SK-N-SH treated with all-trans-retinoic acid at 6 μM for 48 hours (cell line): ENCODE data around the gene PRR18.

Experiments used
- ATAC-seq: fragments of 200-7000 bp; cut with Tn5 transposase; 3 replicates; pipeline ENCODE4 v1.9.1; 2020; ENCODE audit warnings: mild to moderate bottlenecking, moderate library complexity
- ARNTL ChIP-seq: fragments of 450-650 bp; formaldehyde crosslinking; IDR thresholded peaks from 2 replicates; pipeline ENCODE4 v1.5.0; 2020; ENCODE audit warnings: low read depth, mild to moderate bottlenecking, moderate library complexity, borderline replicate concordance
- BACH2 ChIP-seq: fragments of 250-450 bp; sonication (Bioruptor Pico); IDR thresholded peaks from 2 replicates; pipeline ENCODE4 v1.9.0; 2021; ENCODE audit warnings: mild to moderate bottlenecking, borderline replicate concordance
- POU6F1 ChIP-seq: fragments of 250-450 bp; sonication (Bioruptor Pico); IDR thresholded peaks from 2 replicates; pipeline ENCODE4 v1.8.0; 2021; ENCODE audit warnings: low read depth, mild to moderate bottlenecking, moderate library complexity, borderline replicate concordance
- RARB ChIP-seq: fragments of 250-450 bp; sonication (Bioruptor Pico); IDR thresholded peaks from 2 replicates; pipeline ENCODE4 v1.8.0; 2021; ENCODE audit warnings: mild to moderate bottlenecking, moderate library complexity
- TCF4 ChIP-seq: fragments of 250-450 bp; sonication (Bioruptor Pico); IDR thresholded peaks from 2 replicates; pipeline ENCODE4 v1.8.0; 2021; ENCODE audit warnings: mild to moderate bottlenecking, moderate library complexity, borderline replicate concordance
- TOX ChIP-seq: fragments of 250-450 bp; sonication (Bioruptor Pico); IDR thresholded peaks from 2 replicates; pipeline ENCODE4 v1.8.0; 2021; ENCODE audit warnings: mild to moderate bottlenecking, moderate library complexity, borderline replicate concordance
- ZFP30 ChIP-seq: fragments of 450-650 bp; formaldehyde crosslinking; IDR thresholded peaks from 2 replicates; pipeline ENCODE4 v1.5.0; 2022; ENCODE audit warnings: mild to moderate bottlenecking, moderate library complexity
- ZNF565 ChIP-seq: fragments of 450-650 bp; formaldehyde crosslinking; conservative IDR thresholded peaks from 2 replicates; pipeline ENCODE4 v1.5.0; 2020; ENCODE audit warnings: low read depth, mild to moderate bottlenecking, moderate library complexity
- ZNF70 ChIP-seq: fragments of 450-650 bp; formaldehyde crosslinking; IDR thresholded peaks from 2 replicates; pipeline ENCODE4 v1.5.0; 2020; ENCODE audit warnings: mild to moderate bottlenecking, moderate library complexity
- TF ChIP-seq, protein P1 (sequence below): fragments of 250-450 bp; sonication (Bioruptor Pico); IDR thresholded peaks from 2 replicates; pipeline ENCODE4 v1.5.1; 2021; ENCODE audit warnings: mild to moderate bottlenecking, moderate library complexity
- TF ChIP-seq, protein P2 (sequence below): fragments of 250-450 bp; sonication (Bioruptor Pico); IDR thresholded peaks from 2 replicates; pipeline ENCODE4 v1.8.0; 2020; ENCODE audit warnings: mild to moderate bottlenecking, moderate library complexity, borderline replicate concordance
- TF ChIP-seq, protein P3 (sequence below): fragments of 250-450 bp; sonication (Bioruptor Pico); IDR thresholded peaks from 2 replicates; pipeline ENCODE4 v1.5.1; 2020; ENCODE audit warnings: low read depth, mild to moderate bottlenecking, moderate library complexity
- TF ChIP-seq, protein P4 (sequence below): fragments of 250-450 bp; sonication (Bioruptor Pico); IDR thresholded peaks from 2 replicates; pipeline ENCODE4 v1.5.0; 2020; ENCODE audit warnings: mild to moderate bottlenecking, moderate library complexity

The PRR18 gene

DNA sequence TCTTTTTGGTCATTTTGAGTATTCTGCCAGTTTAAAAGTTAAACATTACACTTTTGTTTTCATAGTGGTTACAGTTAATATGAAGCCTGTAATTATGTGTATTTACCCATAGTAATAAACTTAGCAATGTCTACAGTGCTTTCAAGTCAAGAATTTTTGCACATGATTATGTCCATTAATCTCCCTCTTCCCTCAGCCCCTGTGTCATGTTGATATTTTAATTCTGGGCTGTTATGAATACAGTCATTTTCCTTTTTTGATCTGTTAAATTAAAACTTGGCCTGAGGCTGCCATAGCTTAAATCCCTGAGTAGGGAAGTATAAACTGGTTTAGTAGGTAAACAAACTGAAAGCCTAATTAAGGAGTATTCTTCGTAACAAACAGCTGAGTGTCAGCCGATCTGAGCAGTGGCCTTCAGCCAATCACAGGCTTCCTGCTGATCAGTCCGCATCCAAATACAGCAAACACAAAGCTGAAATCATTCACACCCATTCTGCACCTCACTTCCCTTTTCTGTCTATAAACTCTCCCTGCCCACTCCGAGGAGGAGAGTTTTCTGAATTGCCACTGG lies 43.6 kb upstream of the PRR18 start:
- ATAC-seq = no peak
- no peak for TF ChIP-seq ARNTL (CRISPR knock-in tag)
- TF ChIP-seq RARB (CRISPR knock-in tag) = no peak
- TF ChIP-seq TOX (CRISPR knock-in tag) = no peak

DNA sequence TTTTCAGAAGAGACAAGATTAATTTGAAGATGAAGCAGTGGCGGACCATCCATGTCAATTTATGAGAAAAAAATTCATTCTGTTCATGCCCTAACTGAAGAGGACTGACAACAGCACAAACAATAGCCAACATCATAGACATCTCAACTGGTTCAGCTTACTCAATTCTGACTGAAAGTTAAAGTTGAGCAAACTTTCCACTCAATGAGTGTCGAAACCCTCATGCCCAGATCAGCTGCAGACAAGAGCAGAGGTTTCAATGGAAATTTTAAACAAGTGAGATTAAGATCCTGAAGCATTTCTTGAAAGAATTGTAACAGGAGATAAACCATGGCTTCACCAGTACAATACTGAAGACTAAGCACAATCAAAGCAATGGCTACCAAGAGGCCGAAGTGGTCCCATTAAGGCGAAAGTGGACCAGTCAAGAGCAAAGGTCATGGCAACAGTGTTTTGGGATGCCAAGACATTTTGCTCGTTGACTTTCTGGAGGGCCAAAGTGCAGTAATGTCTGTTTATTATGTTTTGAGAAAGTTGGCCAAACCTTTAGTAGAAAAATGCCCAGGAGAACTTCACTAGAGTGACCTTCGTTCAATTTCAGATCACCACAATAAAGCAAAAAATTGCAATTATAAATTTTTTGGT lies 40.2 kb upstream of the PRR18 start:
- ATAC-seq = no peak
- TF ChIP-seq TCF4 = no peak
- TF ChIP-seq, protein P1, sequence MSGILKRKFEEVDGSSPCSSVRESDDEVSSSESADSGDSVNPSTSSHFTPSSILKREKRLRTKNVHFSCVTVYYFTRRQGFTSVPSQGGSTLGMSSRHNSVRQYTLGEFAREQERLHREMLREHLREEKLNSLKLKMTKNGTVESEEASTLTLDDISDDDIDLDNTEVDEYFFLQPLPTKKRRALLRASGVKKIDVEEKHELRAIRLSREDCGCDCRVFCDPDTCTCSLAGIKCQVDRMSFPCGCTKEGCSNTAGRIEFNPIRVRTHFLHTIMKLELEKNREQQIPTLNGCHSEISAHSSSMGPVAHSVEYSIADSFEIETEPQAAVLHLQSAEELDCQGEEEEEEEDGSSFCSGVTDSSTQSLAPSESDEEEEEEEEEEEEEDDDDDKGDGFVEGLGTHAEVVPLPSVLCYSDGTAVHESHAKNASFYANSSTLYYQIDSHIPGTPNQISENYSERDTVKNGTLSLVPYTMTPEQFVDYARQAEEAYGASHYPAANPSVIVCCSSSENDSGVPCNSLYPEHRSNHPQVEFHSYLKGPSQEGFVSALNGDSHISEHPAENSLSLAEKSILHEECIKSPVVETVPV (CRISPR knock-in tag) = no peak
- no peak for TF ChIP-seq BACH2 (CRISPR knock-in tag)
- TF ChIP-seq, protein P2, sequence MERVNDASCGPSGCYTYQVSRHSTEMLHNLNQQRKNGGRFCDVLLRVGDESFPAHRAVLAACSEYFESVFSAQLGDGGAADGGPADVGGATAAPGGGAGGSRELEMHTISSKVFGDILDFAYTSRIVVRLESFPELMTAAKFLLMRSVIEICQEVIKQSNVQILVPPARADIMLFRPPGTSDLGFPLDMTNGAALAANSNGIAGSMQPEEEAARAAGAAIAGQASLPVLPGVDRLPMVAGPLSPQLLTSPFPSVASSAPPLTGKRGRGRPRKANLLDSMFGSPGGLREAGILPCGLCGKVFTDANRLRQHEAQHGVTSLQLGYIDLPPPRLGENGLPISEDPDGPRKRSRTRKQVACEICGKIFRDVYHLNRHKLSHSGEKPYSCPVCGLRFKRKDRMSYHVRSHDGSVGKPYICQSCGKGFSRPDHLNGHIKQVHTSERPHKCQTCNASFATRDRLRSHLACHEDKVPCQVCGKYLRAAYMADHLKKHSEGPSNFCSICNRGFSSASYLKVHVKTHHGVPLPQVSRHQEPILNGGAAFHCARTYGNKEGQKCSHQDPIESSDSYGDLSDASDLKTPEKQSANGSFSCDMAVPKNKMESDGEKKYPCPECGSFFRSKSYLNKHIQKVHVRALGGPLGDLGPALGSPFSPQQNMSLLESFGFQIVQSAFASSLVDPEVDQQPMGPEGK (CRISPR knock-in tag) = no peak
- no peak for TF ChIP-seq RARB (CRISPR knock-in tag)
- TF ChIP-seq, protein P3, sequence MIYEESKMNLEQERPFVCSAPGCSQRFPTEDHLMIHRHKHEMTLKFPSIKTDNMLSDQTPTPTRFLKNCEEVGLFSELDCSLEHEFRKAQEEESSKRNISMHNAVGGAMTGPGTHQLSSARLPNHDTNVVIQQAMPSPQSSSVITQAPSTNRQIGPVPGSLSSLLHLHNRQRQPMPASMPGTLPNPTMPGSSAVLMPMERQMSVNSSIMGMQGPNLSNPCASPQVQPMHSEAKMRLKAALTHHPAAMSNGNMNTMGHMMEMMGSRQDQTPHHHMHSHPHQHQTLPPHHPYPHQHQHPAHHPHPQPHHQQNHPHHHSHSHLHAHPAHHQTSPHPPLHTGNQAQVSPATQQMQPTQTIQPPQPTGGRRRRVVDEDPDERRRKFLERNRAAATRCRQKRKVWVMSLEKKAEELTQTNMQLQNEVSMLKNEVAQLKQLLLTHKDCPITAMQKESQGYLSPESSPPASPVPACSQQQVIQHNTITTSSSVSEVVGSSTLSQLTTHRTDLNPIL (CRISPR knock-in tag) = no peak
- no peak for TF ChIP-seq POU6F1 (CRISPR knock-in tag)
- no peak for TF ChIP-seq ZFP30 (CRISPR knock-in tag)
- no peak for TF ChIP-seq ZNF565
- TF ChIP-seq, all 23 proteins: peak for 0

DNA sequence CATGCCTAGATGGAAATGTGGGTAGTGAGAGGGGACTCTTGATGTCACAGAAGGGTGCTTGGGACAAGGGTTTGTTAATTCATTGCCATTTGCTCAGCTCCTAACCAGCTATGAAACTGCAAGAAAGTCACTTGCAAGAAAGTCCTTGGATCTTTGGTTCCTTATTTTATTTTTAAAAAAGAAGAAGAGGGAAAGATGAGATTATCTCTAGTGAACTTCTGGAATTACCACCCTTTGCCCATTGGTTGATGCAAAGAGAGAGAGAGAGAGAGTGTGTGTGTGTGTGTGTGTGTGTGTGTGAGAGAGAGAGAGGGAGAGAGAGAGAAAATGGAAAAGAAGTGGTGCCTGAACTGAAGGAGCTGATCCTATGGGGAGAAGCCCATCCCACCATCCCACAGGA lies 38.8 kb upstream of the PRR18 start:
- no peak for ATAC-seq
- TF ChIP-seq, protein P3 (CRISPR knock-in tag) = no peak
- TF ChIP-seq, protein P2 (CRISPR knock-in tag) = no peak
- TF ChIP-seq, protein P4, sequence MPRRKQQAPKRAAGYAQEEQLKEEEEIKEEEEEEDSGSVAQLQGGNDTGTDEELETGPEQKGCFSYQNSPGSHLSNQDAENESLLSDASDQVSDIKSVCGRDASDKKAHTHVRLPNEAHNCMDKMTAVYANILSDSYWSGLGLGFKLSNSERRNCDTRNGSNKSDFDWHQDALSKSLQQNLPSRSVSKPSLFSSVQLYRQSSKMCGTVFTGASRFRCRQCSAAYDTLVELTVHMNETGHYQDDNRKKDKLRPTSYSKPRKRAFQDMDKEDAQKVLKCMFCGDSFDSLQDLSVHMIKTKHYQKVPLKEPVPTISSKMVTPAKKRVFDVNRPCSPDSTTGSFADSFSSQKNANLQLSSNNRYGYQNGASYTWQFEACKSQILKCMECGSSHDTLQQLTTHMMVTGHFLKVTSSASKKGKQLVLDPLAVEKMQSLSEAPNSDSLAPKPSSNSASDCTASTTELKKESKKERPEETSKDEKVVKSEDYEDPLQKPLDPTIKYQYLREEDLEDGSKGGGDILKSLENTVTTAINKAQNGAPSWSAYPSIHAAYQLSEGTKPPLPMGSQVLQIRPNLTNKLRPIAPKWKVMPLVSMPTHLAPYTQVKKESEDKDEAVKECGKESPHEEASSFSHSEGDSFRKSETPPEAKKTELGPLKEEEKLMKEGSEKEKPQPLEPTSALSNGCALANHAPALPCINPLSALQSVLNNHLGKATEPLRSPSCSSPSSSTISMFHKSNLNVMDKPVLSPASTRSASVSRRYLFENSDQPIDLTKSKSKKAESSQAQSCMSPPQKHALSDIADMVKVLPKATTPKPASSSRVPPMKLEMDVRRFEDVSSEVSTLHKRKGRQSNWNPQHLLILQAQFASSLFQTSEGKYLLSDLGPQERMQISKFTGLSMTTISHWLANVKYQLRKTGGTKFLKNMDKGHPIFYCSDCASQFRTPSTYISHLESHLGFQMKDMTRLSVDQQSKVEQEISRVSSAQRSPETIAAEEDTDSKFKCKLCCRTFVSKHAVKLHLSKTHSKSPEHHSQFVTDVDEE (CRISPR knock-in tag) = no peak
- TF ChIP-seq ZNF70 = no peak
- no peak for TF ChIP-seq ARNTL (CRISPR knock-in tag)
- no peak for TF ChIP-seq TOX (CRISPR knock-in tag)
- no peak for TF ChIP-seq RARB (CRISPR knock-in tag)
- no peak for TF ChIP-seq POU6F1 (CRISPR knock-in tag)
- TF ChIP-seq BACH2 (CRISPR knock-in tag) = no peak
- no peak for TF ChIP-seq ZFP30 (CRISPR knock-in tag)
